IMR-90 (cell line): ENCODE data around the gene RGPD4. TPM values are rescaled to one million over a fixed set of nuclear protein-coding genes. Genes with fewer than 3 reads are reported as not detected.

Source experiments
- ATAC-seq: fragments of 200-7000 bp; cut with Tn5 transposase; 2 replicates; pipeline ENCODE4 v1.9.1; 2020; ENCODE audit warnings: low read depth, mild to moderate bottlenecking, moderate library complexity
- BruUV-seq: library from RNA; stranded (reverse); fragments of 400-500 nt; replicated peaks from 2 replicates; lab custom pipeline; 2021; lab: Mats Ljungman, UMichigan
- CTCF ChIA-PET: fragments of 300-600 bp; formaldehyde crosslinking; extraction: SDS; loops from one replicate; lab custom pipeline; 2021; ENCODE audit warnings: antibody characterized with exemption; lab: Yijun Ruan, JAX
- POLR2A ChIA-PET: fragments of 300-600 bp; sonication (Branson Sonifier 250); formaldehyde crosslinking; loops from one replicate; lab custom pipeline; 2022; ENCODE audit warnings: antibody characterized with exemption; ENCODE audit not compliant: unreplicated experiment; lab: Charles Lee
- DNase-seq: peaks from one replicate; pipeline ENCODE4 v3.0.0; 2013
- H2AFZ ChIP-seq: replicated peaks from 2 replicates; pipeline ENCODE3; 2013; ENCODE audit warnings: low read length, mild to moderate bottlenecking; ENCODE audit not compliant: poor library complexity
- H2AK5ac ChIP-seq: 2 replicates; pipeline ENCODE4 v1.6.1; 2013; ENCODE audit warnings: low read depth, low read length, inconsistent platforms
- H2AK9ac ChIP-seq: replicated peaks from 2 replicates; pipeline ENCODE3; 2013; ENCODE audit warnings: mild to moderate bottlenecking, low read depth, low read length, moderate library complexity; ENCODE audit not compliant: poor library complexity
- H2BK120ac ChIP-seq: 2 replicates; pipeline ENCODE4 v1.6.1; 2013; ENCODE audit warnings: low read depth, low read length, inconsistent platforms
- H2BK15ac ChIP-seq: 3 replicates; pipeline ENCODE4 v1.6.1; 2013; ENCODE audit warnings: low read depth, low read length, inconsistent platforms
- H2BK20ac ChIP-seq: 2 replicates; pipeline ENCODE4 v1.6.1; 2013; ENCODE audit warnings: low read depth, mild to moderate bottlenecking, inconsistent platforms, low read length, moderate library complexity
- H2BK5ac ChIP-seq: 2 replicates; pipeline ENCODE4 v1.6.1; 2013; ENCODE audit warnings: mild to moderate bottlenecking, low read depth, low read length, inconsistent platforms; ENCODE audit not compliant: poor library complexity, severe bottlenecking
- H3K14ac ChIP-seq: replicated peaks from 2 replicates; pipeline ENCODE4 v1.6.1; 2013; ENCODE audit warnings: low read depth, low read length, inconsistent platforms
- H3K18ac ChIP-seq: 2 replicates; pipeline ENCODE4 v1.6.1; 2013; ENCODE audit warnings: low read depth, low read length, control low read depth
- H3K23ac ChIP-seq: 2 replicates; pipeline ENCODE4 v1.6.1; 2013; ENCODE audit warnings: low read depth, low read length, inconsistent platforms
- H3K27ac ChIP-seq: 2 replicates; pipeline ENCODE4 v1.5.1; 2013; ENCODE audit warnings: mild to moderate bottlenecking, control low read depth, low read length; ENCODE audit not compliant: insufficient read depth
- H3K27me3 ChIP-seq: 2 replicates; pipeline ENCODE4 v1.6.1; 2013; ENCODE audit warnings: low read length; ENCODE audit not compliant: control insufficient read depth, insufficient read depth
- H3K36me3 ChIP-seq: 2 replicates; pipeline ENCODE4 v1.6.1; 2013; ENCODE audit warnings: low read length, mixed read lengths; ENCODE audit not compliant: control insufficient read depth, insufficient read depth
- H3K4ac ChIP-seq: 2 replicates; pipeline ENCODE4 v1.6.1; 2013; ENCODE audit warnings: low read depth, low read length, inconsistent platforms
- H3K4me1 ChIP-seq: 2 replicates; pipeline ENCODE4 v1.6.1; 2013; ENCODE audit warnings: low read length, mixed read lengths; ENCODE audit not compliant: control insufficient read depth, insufficient read depth
- H3K4me2 ChIP-seq: 2 replicates; pipeline ENCODE4 v1.6.1; 2013; ENCODE audit warnings: low read depth, mild to moderate bottlenecking, control low read depth, low read length, moderate library complexity
- H3K4me3 ChIP-seq: 2 replicates; pipeline ENCODE4 v1.5.1; 2013; ENCODE audit warnings: low read depth, mild to moderate bottlenecking, control low read depth, low read length, moderate library complexity; ENCODE audit not compliant: insufficient read depth
- H3K56ac ChIP-seq: 2 replicates; pipeline ENCODE4 v1.6.1; 2013; ENCODE audit warnings: low read length, inconsistent platforms; ENCODE audit not compliant: insufficient read depth; ENCODE audit errors: extremely low read depth
- H3K79me1 ChIP-seq, 2 experiments: 2 replicates each; pipeline ENCODE4 v1.6.1; 2013; ENCODE audit warnings: low read length in 2 of 2, inconsistent platforms in 1 of 2, low read depth in 1 of 2
- H3K9ac ChIP-seq: 2 replicates; pipeline ENCODE4 v1.6.1; 2013; ENCODE audit warnings: low read depth, low read length, control low read depth
- H3K9me1 ChIP-seq: 2 replicates; pipeline ENCODE4 v1.6.1; 2013; ENCODE audit warnings: low read length, inconsistent platforms; ENCODE audit not compliant: insufficient read depth
- H3K9me3 ChIP-seq: 2 replicates; pipeline ENCODE4 v1.6.1; 2013; ENCODE audit warnings: low read length; ENCODE audit not compliant: control insufficient read depth, insufficient read depth
- H4K20me1 ChIP-seq: 2 replicates; pipeline ENCODE4 v1.6.1; 2013; ENCODE audit warnings: low read length, inconsistent platforms; ENCODE audit not compliant: insufficient read depth
- H4K5ac ChIP-seq: 2 replicates; pipeline ENCODE4 v1.6.1; 2013; ENCODE audit warnings: mild to moderate bottlenecking, low read depth, low read length, control low read depth
- H4K8ac ChIP-seq, 2 experiments: 2 replicates each; pipeline ENCODE4 v1.6.1; 2013; ENCODE audit warnings: low read depth in 2 of 2, low read length in 2 of 2, control low read depth in 1 of 2, inconsistent platforms in 1 of 2
- H4K91ac ChIP-seq: 2 replicates; pipeline ENCODE4 v1.6.1; 2013; ENCODE audit warnings: low read depth, low read length, inconsistent platforms; ENCODE audit not compliant: insufficient read depth
- BHLHE40 ChIP-seq: fragments of 150-350 bp; IDR thresholded peaks from 2 replicates; pipeline ENCODE4 v1.6.1; 2016; ENCODE audit warnings: mild to moderate bottlenecking, low read depth, low read length
- CHD1 ChIP-seq: IDR thresholded peaks from 2 replicates; pipeline ENCODE4 v1.6.1; 2012; ENCODE audit warnings: low read depth, low read length, improper control_type of control experiment
- FOS ChIP-seq: fragments of 150-350 bp; IDR thresholded peaks from 2 replicates; pipeline ENCODE4 v1.6.1; 2016; ENCODE audit warnings: low read depth, low read length
- MAFK ChIP-seq: IDR thresholded peaks from 2 replicates; pipeline ENCODE4 v1.6.1; 2012; ENCODE audit warnings: low read depth, low read length, improper control_type of control experiment
- NFE2L2 ChIP-seq: fragments of 150-350 bp; IDR thresholded peaks from 2 replicates; pipeline ENCODE4 v1.6.1; 2016; ENCODE audit warnings: low read depth, mild to moderate bottlenecking, low read length
- RCOR1 ChIP-seq: IDR thresholded peaks from 2 replicates; pipeline ENCODE4 v1.6.1; 2012; ENCODE audit warnings: mild to moderate bottlenecking, low read length, improper control_type of control experiment; ENCODE audit not compliant: insufficient replicate concordance
- WGBS, 2 experiments: methylation state at CpG; one replicate each; pipeline versions ENCODE4 v1.1.5 to v1.1.7; 2013; ENCODE audit warnings: missing lambda C conversion rate in 2 of 2; ENCODE audit not compliant: insufficient read length in 1 of 2; ENCODE audit errors: extremely low coverage in 2 of 2; 5-methylcytosine and 5-hydroxymethylcytosine counted together
- dilution Hi-C: fragments of 300-500 bp; cut with HindIII; formaldehyde crosslinking; loops from one replicate; pipeline ENCODE4 v1.14.3; 2018; ENCODE audit warnings: low sequenced_read_pairs; ENCODE audit not compliant: unreplicated experiment
- in situ Hi-C: fragments of 300-500 bp; cut with MboI; formaldehyde crosslinking; loops from 3 replicates; pipeline ENCODE4 v1.14.3; 2019; ENCODE audit warnings: low sequenced_read_pairs, inconsistent platforms, mixed read lengths
- intact Hi-C: fragments of 100-400 bp; cut with micrococcal nuclease; formaldehyde crosslinking; loops from 2 replicates; pipeline ENCODE4 v1.10.0; 2022
- polyA plus RNA-seq, 3 experiments: library from polyadenylated mRNA; depleted of rRNA; stranded (reverse); fragments of >200 nt; gene quantifications; 2 replicates each; pipeline ENCODE4 v1.2.3, GENCODE V29; 2012; ENCODE audit warnings: low replicate concordance in 1 of 3
- total RNA-seq: library from RNA; depleted of rRNA; stranded (reverse); fragments of >200 nt; gene quantifications from 2 replicates; pipeline ENCODE4 v1.2.3, GENCODE V29; 2012
- TF ChIP-seq, protein P1 (sequence below): fragments of 150-350 bp; IDR thresholded peaks from 2 replicates; pipeline ENCODE4 v1.6.1; 2017; ENCODE audit warnings: mild to moderate bottlenecking, antibody characterized with exemption, low read length, low read depth
- TF ChIP-seq, protein P2 (sequence below): conservative IDR thresholded peaks from 2 replicates; pipeline ENCODE4 v1.5.1; 2012; ENCODE audit warnings: mild to moderate bottlenecking, low read depth, low read length, improper control_type of control experiment

Gene RGPD4
- total and polyA plus RNA-seq, 2 of the 4 experiments (the other 2 are of a cell fraction): not detected

DNA sequence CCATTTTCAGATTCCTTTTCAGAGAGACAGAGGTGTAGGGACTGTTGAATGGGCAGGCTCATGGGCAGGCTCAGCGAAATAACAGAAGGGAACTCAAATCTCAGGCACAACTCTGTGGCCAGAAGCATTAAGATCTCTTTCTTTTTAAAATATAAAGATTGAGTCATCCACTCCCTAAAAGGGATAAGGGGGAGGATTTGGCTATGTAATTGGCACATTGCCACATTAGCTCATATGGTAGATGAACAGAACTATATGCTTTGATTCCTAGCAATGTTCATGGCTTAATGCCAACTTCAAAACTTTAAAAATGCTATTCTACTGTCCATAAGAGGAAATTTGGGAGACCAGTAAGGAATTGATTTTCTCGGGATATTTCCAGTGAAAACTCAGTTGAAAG is 105.8 kb downstream of the RGPD4 start:
- H3K4ac ChIP-seq: no peak overlapping the region
- DNase-seq (no peak), ATAC-seq (no peak)
- H3K14ac ChIP-seq: no peak overlapping the region
- H2BK15ac ChIP-seq: no peak overlapping the region
- H2AK5ac ChIP-seq: no peak overlapping the region
- BruUV-seq: no TSS peak
- H3K9me3 ChIP-seq: no peaks in the 10 kb centered on the region
- H2BK20ac ChIP-seq: no peak overlapping the region
- dilution Hi-C loops (no loop called here), intact Hi-C loops (no loop called here), in situ Hi-C loops (loop anchor here (25.0 kb wide), 1 partner anchor 1695 kb away; no protein-coding TSS in a partner anchor)
- no peak overlapping the region for H2AFZ ChIP-seq
- H3K4me1 ChIP-seq: no peaks in the 10 kb centered on the region
- no peak overlapping the region for H3K4me2 ChIP-seq
- H4K8ac ChIP-seq: no peak overlapping the region
- no peak overlapping the region for H3K4me3 ChIP-seq
- WGBS, 2 experiments: no CpG with 5 or more reads among the region's 2 CpGs
- H2AK9ac ChIP-seq: no peak overlapping the region
- H4K5ac ChIP-seq: no peak overlapping the region
- no peaks in the 10 kb centered on the region for H3K27me3 ChIP-seq
- POLR2A ChIA-PET: no interaction called here
- no peak overlapping the region for H3K27ac ChIP-seq
- H3K18ac ChIP-seq: no peak overlapping the region
- no peaks in the 10 kb centered on the region for H3K9me1 ChIP-seq
- TF ChIP-seq RCOR1 (no peak), BHLHE40 (no peak), CHD1 (no peak), FOS (no peak), NFE2L2 (no peak), MAFK (no peak)
- TF ChIP-seq, protein P1, sequence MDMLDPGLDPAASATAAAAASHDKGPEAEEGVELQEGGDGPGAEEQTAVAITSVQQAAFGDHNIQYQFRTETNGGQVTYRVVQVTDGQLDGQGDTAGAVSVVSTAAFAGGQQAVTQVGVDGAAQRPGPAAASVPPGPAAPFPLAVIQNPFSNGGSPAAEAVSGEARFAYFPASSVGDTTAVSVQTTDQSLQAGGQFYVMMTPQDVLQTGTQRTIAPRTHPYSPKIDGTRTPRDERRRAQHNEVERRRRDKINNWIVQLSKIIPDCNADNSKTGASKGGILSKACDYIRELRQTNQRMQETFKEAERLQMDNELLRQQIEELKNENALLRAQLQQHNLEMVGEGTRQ: no peak
- TF ChIP-seq, protein P2, sequence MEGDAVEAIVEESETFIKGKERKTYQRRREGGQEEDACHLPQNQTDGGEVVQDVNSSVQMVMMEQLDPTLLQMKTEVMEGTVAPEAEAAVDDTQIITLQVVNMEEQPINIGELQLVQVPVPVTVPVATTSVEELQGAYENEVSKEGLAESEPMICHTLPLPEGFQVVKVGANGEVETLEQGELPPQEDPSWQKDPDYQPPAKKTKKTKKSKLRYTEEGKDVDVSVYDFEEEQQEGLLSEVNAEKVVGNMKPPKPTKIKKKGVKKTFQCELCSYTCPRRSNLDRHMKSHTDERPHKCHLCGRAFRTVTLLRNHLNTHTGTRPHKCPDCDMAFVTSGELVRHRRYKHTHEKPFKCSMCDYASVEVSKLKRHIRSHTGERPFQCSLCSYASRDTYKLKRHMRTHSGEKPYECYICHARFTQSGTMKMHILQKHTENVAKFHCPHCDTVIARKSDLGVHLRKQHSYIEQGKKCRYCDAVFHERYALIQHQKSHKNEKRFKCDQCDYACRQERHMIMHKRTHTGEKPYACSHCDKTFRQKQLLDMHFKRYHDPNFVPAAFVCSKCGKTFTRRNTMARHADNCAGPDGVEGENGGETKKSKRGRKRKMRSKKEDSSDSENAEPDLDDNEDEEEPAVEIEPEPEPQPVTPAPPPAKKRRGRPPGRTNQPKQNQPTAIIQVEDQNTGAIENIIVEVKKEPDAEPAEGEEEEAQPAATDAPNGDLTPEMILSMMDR: no peak
- no peaks in the 10 kb centered on the region for H3K36me3 ChIP-seq
- H4K91ac ChIP-seq: no peak overlapping the region
- no peaks in the 10 kb centered on the region for H4K20me1 ChIP-seq
- no peak overlapping the region for H2BK5ac ChIP-seq
- H2BK120ac ChIP-seq: no peak overlapping the region
- H3K9ac ChIP-seq: no peak overlapping the region
- CTCF ChIA-PET: no interaction called here
- H3K79me1 ChIP-seq: no peaks in the 10 kb centered on the region
- no peak overlapping the region for H3K56ac ChIP-seq
- H3K23ac ChIP-seq: no peak overlapping the region
